HepG2 (cell line): ENCODE data around the gene RUNX2. TPM values are rescaled to one million over a fixed set of nuclear protein-coding genes. Genes with fewer than 3 reads are reported as not detected.

Experiments
- ATAC-seq: fragments of 200-7000 bp; cut with Tn5 transposase; 3 replicates; pipeline ENCODE4 v1.9.1; 2020; ENCODE audit warnings: mild to moderate bottlenecking, moderate library complexity
- BruUV-seq: library from RNA; stranded (reverse); fragments of 400-500 nt; replicated peaks from 2 replicates; lab custom pipeline; 2021; lab: Mats Ljungman, UMichigan
- CTCF ChIA-PET: fragments of 300-600 bp; formaldehyde crosslinking; extraction: SDS; loops from one replicate; lab custom pipeline; 2021; ENCODE audit warnings: low total read pairs, inconsistent platforms, low intra/inter-chr PET ratio; lab: Yijun Ruan, JAX
- POLR2A ChIA-PET: fragments of 350-600 bp; sonication (Branson Sonifier 250); formaldehyde crosslinking; loops from one replicate; lab custom pipeline; 2020; ENCODE audit warnings: antibody characterized with exemption, inconsistent platforms; lab: Yijun Ruan, JAX
- DNase-seq: peaks from one replicate; pipeline ENCODE4 v3.0.0-alpha.2; 2015; ENCODE audit warnings: low spot score
- FAIRE-seq: peaks from 3 replicates; lab custom pipeline; 2011; peaks lifted over from hg19 to GRCh38; lab: Jason Lieb, UNC
- H2AFZ ChIP-seq: one replicate; pipeline ENCODE4 v1.6.1; 2011; ENCODE audit warnings: low read length, inconsistent platforms
- H3K27ac ChIP-seq: fragments of 300-600 bp; 3 replicates; pipeline ENCODE4 v1.8.0; 2011; ENCODE audit warnings: mixed run types, mild to moderate bottlenecking, mixed read lengths, low read length, inconsistent platforms; ENCODE audit not compliant: insufficient read depth; ENCODE audit errors: extremely low read length
- H3K27me3 ChIP-seq, 2 experiments: fragments of 200-600 bp in 1 of 2; 2 replicates in 1 of 2; 3 replicates in 1 of 2; pipeline versions ENCODE4 v1.6.0 to v1.8.0; 2011; ENCODE audit warnings: low read length in 2 of 2, mild to moderate bottlenecking in 2 of 2, moderate library complexity in 2 of 2, inconsistent platforms in 1 of 2; ENCODE audit not compliant: insufficient read depth in 2 of 2, control insufficient read depth in 1 of 2
- H3K36me3 ChIP-seq, 2 experiments: fragments of 200-600 bp in 1 of 2; replicated peaks in 1 of 2; 2 replicates in 1 of 2; 3 replicates in 1 of 2; pipeline versions ENCODE4 v1.5.1 to v1.8.0; 2011; ENCODE audit warnings: low read length in 2 of 2, inconsistent platforms in 1 of 2; ENCODE audit not compliant: insufficient read depth in 2 of 2, control insufficient read depth in 1 of 2
- H3K4me1 ChIP-seq: 2 replicates; pipeline ENCODE4 v1.5.1; 2012; ENCODE audit warnings: low read length, inconsistent platforms; ENCODE audit not compliant: insufficient read depth
- H3K4me2 ChIP-seq: 2 replicates; pipeline ENCODE4 v1.6.0; 2011; ENCODE audit warnings: low read depth, low read length, inconsistent platforms
- H3K4me3 ChIP-seq, 3 experiments: fragments of 200-600 bp in 1 of 3; sonication (generic), shearing (Covaris generic) in 1 of 3; replicated peaks in 1 of 3; 2 replicates each; pipeline ENCODE4 v1.5.1; 2011 to 2016; ENCODE audit warnings: low read length in 3 of 3, inconsistent platforms in 2 of 3, low read depth in 2 of 3, mild to moderate bottlenecking in 2 of 3, control low read depth in 1 of 3, mixed read lengths in 1 of 3; ENCODE audit not compliant: insufficient read depth in 1 of 3
- H3K79me2 ChIP-seq: one replicate; pipeline ENCODE4 v1.6.1; 2011; ENCODE audit warnings: low read length, inconsistent platforms; ENCODE audit not compliant: insufficient read depth
- H3K9ac ChIP-seq: 2 replicates; pipeline ENCODE4 v1.6.0; 2011; ENCODE audit warnings: mild to moderate bottlenecking, low read depth, low read length, inconsistent platforms; ENCODE audit not compliant: insufficient read depth
- H3K9me3 ChIP-seq: 2 replicates; pipeline ENCODE4 v1.5.1; 2012; ENCODE audit warnings: mild to moderate bottlenecking, low read length
- H4K20me1 ChIP-seq: 2 replicates; pipeline ENCODE4 v1.6.0; 2011; ENCODE audit warnings: inconsistent platforms, mild to moderate bottlenecking, low read length, moderate library complexity; ENCODE audit not compliant: insufficient read depth
- CTCF ChIP-seq: sonication (generic); formaldehyde crosslinking; IDR thresholded peaks from 2 replicates; pipeline ENCODE4 v1.5.0; 2020; ENCODE audit warnings: mild to moderate bottlenecking, missing genetic modification reagents, moderate library complexity
- HMG20B ChIP-seq: conservative IDR thresholded peaks from 2 replicates; pipeline ENCODE4 v1.6.1; 2016; ENCODE audit warnings: missing genetic modification reagents, missing compliant biosample characterization
- KIAA2018 ChIP-seq: sonication (generic); formaldehyde crosslinking; IDR thresholded peaks from 2 replicates; pipeline ENCODE4 v1.5.0; 2020; ENCODE audit warnings: mild to moderate bottlenecking, missing genetic modification reagents, borderline replicate concordance
- NFE2 ChIP-seq: sonication (generic); formaldehyde crosslinking; IDR thresholded peaks from 2 replicates; pipeline ENCODE4 v1.4.0; 2020; ENCODE audit warnings: missing genetic modification reagents
- STAG1 ChIP-seq: sonication (generic); formaldehyde crosslinking; IDR thresholded peaks from 2 replicates; pipeline ENCODE4 v1.4.0; 2020; ENCODE audit warnings: missing genetic modification reagents
- TBP ChIP-seq: sonication (generic); formaldehyde crosslinking; IDR thresholded peaks from 2 replicates; pipeline ENCODE4 v1.5.0; 2020; ENCODE audit warnings: missing genetic modification reagents
- WGBS: methylation state at CpG from one replicate; pipeline ENCODE4 v1.1.6; 2017; ENCODE audit warnings: low lambda C conversion rate; 5-methylcytosine and 5-hydroxymethylcytosine counted together
- in situ Hi-C: cut with HindIII; loops from 2 replicates; pipeline ENCODE4 v1.10.0; 2017; ENCODE audit warnings: low pct_unique_long_range_greater_than_20kb; ENCODE audit not compliant: extremely low pct_ligation_motif_present
- intact Hi-C: fragments of 100-400 bp; cut with micrococcal nuclease; formaldehyde crosslinking; loops from one replicate; pipeline ENCODE4 v1.10.0; 2022; ENCODE audit not compliant: unreplicated experiment
- polyA plus RNA-seq, 8 experiments: library from polyadenylated mRNA; depleted of rRNA in 3 of 8; stranded (reverse) in 7 of 8; unstranded in 1 of 8; fragments of >200 nt; fragmentation: Illumina TruSeq in 4 of 8; extraction: Trizol in 4 of 8; gene quantifications; 2 replicates each; pipeline versions ENCODE4 v1.2.1 to v1.2.3, GENCODE V29; 2011 to 2016; ENCODE audit warnings: low read depth in 4 of 8, missing spikeins in 1 of 8, mixed read lengths in 1 of 8; ENCODE audit not compliant: insufficient read depth in 1 of 8
- total RNA-seq, 5 experiments: library from RNA; depleted of rRNA; stranded (reverse); fragments of >200 nt; fragmentation: Illumina TruSeq; extraction: Trizol; gene quantifications; 2 replicates each; pipeline ENCODE4 v1.2.3, GENCODE V29; 2016; ENCODE audit warnings: low read depth in 1 of 5
- TF ChIP-seq, protein P1 (sequence below): sonication (generic); formaldehyde crosslinking; IDR thresholded peaks from 2 replicates; pipeline ENCODE4 v1.4.0; 2020; ENCODE audit warnings: mild to moderate bottlenecking, low read depth, missing genetic modification reagents
- TF ChIP-seq, protein P2 (sequence below): sonication (generic); formaldehyde crosslinking; IDR thresholded peaks from 2 replicates; pipeline ENCODE4 v1.4.0; 2020; ENCODE audit warnings: mild to moderate bottlenecking, missing genetic modification reagents

RUNX2 gene
- total and polyA plus RNA-seq, 2 of the 13 experiments (the other 11 are each of a cell fraction or from before 2014, with no cell fraction given): not detected

DNA sequence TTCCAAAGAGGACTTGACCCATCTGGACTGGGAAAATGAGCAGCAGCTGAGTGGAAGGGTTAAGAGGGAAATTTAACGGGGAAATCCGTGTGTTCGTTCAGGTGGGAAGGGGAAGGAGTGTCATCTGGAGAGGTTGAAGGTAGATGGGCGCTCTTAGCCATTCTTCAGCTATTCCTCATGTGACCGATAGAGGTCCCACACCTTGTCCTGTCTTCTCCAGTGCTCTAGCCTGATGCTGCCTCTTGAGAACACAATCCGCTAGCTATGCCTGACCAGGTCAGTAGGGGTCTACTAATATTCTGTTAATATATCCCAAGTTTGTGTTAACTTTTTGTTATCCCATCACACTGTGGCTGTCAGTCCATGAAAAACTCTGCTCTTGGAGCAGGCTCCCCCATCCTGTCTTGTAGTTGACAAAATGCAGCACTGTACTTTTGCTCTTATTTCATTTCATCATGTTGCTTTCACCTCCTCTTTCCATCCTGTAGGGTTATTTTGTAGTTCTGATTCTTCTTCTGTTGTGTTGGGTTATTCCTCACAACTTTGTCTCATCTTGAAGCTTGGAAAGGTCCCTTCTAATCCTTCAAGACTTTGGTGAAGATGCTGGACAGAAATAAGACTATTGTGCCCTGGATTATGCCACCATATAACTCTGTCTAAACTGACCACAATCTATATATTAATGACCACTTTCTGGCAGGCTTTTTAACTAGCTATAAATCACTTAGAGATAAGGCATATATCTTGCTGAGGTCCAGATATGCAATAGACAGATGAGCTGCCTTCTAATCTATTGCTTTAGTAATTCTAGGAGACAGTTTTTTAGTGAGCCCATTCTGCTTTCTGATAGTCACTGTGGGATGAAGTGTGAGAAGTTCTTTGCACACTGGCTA is 173.0 kb downstream of the RUNX2 start (continued):
- TF ChIP-seq CTCF (CRISPR knock-in tag) (peak; percentile 69), STAG1 (CRISPR knock-in tag) (peak; percentile 71)
- TF ChIP-seq, protein P1, sequence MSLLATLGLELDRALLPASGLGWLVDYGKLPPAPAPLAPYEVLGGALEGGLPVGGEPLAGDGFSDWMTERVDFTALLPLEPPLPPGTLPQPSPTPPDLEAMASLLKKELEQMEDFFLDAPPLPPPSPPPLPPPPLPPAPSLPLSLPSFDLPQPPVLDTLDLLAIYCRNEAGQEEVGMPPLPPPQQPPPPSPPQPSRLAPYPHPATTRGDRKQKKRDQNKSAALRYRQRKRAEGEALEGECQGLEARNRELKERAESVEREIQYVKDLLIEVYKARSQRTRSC: no peak

- no peak overlapping the region for H3K27ac ChIP-seq
- no peak overlapping the region for H2AFZ ChIP-seq
- H3K27me3 ChIP-seq: peaks cover 0 to 12% of the 10 kb centered on the region in 2 experiments; a peak in 2 of 5 replicates
- H4K20me1 ChIP-seq: no peaks in the 10 kb centered on the region
- H3K9ac ChIP-seq: no peak overlapping the region
- DNase-seq (no peak), ATAC-seq (no peak), FAIRE-seq (no peak)
- no peaks in the 10 kb centered on the region for H3K36me3 ChIP-seq
- no peaks in the 10 kb centered on the region for H3K79me2 ChIP-seq
- in situ Hi-C loops (no loop called here), intact Hi-C loops (no loop called here)
- H3K4me1 ChIP-seq: no peaks in the 10 kb centered on the region
- no peaks in the 10 kb centered on the region for H3K9me3 ChIP-seq
- no peak overlapping the region for H3K4me2 ChIP-seq
- no TSS peak for BruUV-seq
- 8% methylated on average over 6 of the region's 6 CpGs for WGBS
- no peak overlapping the region for H3K4me3 ChIP-seq
- CTCF ChIA-PET: no interaction called here
- POLR2A ChIA-PET: no interaction called here
- no peak for TF ChIP-seq NFE2 (CRISPR knock-in tag)
- no peak for TF ChIP-seq TBP (CRISPR knock-in tag)
- TF ChIP-seq, protein P2, sequence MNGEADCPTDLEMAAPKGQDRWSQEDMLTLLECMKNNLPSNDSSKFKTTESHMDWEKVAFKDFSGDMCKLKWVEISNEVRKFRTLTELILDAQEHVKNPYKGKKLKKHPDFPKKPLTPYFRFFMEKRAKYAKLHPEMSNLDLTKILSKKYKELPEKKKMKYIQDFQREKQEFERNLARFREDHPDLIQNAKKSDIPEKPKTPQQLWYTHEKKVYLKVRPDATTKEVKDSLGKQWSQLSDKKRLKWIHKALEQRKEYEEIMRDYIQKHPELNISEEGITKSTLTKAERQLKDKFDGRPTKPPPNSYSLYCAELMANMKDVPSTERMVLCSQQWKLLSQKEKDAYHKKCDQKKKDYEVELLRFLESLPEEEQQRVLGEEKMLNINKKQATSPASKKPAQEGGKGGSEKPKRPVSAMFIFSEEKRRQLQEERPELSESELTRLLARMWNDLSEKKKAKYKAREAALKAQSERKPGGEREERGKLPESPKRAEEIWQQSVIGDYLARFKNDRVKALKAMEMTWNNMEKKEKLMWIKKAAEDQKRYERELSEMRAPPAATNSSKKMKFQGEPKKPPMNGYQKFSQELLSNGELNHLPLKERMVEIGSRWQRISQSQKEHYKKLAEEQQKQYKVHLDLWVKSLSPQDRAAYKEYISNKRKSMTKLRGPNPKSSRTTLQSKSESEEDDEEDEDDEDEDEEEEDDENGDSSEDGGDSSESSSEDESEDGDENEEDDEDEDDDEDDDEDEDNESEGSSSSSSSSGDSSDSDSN (CRISPR knock-in tag): no peak
- TF ChIP-seq HMG20B: no peak
- no peak for TF ChIP-seq KIAA2018 (CRISPR knock-in tag)
Observed at GRCh38 chr6:45502456-45502855, 174.3 kb downstream of the RUNX2 start.
